Activated T-cell treated with anti-CD3 and anti-CD28 coated beads, Interleukin-2, amount 50 U/mL, for 48 hours (primary cell): ENCODE data around the gene VSX2.

Experiments used
- DNase-seq, 2 experiments: peaks; one replicate each; pipeline ENCODE4 v3.0.0-alpha.2; 2020

Gene VSX2

DNA sequence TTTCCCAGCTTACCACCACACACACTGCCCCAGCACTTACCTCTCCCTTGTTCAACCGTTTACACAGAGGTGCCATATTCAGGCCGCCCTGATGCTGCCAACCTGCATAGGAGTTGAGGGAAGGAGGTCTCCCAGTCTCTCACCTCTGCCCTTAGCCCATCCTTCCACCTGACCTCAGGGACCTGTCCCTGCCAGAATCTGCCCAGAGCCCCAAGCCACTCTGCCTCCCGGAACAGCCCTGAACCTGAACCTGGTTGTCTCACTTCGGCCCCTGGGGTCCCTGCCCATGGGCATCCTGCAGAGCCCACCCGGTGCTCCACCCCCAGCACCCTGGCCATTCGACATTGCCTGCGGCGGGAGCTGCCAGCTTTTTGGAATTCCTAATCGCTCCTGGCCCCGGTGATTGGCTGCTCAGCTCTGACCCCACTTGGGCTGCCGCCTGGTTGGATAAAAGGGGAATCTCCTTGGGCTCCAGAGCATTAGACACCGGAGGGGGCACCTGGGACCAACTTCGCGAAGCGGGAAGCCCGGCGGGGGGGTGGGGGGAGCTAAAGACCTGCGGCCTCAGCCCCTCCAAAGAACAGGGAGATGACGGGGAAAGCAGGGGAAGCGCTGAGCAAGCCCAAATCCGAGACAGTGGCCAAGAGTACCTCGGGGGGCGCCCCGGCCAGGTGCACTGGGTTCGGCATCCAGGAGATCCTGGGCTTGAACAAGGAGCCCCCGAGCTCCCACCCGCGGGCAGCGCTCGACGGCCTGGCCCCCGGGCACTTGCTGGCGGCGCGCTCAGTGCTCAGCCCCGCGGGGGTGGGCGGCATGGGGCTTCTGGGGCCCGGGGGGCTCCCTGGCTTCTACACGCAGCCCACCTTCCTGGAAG, at the start of gene VSX2:
Gene VSX2 (plus strand): TSS at position 476 of the 874 bp plus-strand sequence. CDS start 113 bp downstream, at position 589.
- no peak for DNase-seq

DNA sequence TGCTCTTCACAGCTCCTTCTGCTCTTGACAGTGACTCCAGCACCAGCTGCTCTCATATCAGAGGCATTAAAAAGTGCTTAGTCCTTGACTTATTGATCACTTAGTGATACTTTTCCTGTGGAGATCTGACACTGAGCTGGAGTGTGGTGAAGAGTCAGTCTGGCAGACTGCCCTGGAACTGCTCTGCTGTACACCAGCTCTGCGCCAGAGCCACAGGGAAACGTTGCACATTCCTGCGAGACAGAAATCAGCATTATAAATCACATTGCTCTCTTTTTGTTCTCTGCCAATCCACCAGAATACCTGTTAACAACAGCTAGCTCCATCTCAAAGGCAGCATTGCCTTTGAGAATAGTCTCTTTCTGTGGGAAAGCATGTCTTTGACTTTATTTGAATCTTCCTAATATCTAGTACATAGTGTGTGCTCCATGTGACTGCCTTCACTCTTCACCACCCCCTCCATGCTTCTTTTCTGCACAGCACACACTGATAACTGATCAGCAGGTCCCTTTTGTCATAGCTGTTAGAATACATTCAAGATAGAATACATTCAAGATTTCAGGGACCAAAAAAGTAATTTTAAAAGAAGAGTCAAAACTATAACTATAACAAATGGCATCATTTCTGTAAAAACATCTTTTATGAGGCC, 48.2 kb upstream of the VSX2 start:
- no peak for DNase-seq

DNA sequence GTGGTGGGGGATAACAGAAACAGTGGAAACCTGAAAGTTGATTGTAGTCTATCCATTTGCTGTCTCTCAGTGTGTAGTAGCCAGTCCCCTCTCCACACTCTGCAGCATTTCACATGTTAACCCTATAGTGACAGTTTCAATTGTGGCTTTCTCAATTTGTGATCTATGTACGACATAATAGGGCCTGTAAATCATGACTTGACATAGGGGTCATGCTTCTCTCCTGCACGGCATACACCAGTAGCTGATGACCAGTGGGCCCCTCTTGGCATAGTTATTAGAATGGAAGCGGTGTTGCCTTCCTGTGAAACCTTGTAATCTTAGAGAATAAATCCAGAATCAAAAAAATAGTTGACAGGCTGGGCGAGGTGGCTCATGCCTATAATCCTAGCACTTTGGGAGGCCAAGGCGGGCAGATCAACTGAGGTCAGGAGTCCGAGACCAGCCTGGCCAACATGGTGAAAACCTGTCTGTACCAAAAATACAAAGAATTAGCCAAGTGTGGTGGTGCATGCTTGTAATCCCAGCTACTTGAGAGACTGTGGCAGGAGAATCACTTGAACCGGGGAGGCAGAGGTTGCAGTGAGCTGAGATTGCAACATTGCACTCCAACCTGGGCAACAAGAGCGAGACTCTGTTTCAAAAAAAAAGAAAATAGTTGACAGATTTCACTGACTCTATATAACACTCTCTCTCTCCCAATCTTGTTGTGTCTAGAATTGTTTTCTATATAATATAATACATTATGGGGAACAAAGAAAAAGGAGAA, 44.6 kb upstream of the VSX2 start:
- no peak for DNase-seq

DNA sequence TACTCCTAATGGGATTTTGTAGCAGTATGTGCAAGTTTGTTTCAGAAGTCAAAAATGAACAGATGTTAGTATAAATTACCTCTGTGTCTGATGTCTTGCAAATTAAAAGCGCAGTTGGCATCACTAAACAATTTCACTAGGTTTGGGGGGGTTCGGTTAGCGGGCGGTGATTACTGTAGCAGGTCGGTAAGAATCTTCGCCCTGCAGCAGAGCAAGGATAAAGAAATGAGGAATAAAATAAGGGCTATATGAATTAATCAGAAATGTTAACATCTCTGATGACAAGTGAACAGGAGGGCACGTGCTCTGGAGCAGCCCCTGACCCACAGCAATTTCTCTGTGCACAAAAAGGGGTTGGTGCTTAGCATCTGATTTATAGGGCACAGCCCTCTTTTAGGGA, 43.6 kb upstream of the VSX2 start:
- no peak for DNase-seq

DNA sequence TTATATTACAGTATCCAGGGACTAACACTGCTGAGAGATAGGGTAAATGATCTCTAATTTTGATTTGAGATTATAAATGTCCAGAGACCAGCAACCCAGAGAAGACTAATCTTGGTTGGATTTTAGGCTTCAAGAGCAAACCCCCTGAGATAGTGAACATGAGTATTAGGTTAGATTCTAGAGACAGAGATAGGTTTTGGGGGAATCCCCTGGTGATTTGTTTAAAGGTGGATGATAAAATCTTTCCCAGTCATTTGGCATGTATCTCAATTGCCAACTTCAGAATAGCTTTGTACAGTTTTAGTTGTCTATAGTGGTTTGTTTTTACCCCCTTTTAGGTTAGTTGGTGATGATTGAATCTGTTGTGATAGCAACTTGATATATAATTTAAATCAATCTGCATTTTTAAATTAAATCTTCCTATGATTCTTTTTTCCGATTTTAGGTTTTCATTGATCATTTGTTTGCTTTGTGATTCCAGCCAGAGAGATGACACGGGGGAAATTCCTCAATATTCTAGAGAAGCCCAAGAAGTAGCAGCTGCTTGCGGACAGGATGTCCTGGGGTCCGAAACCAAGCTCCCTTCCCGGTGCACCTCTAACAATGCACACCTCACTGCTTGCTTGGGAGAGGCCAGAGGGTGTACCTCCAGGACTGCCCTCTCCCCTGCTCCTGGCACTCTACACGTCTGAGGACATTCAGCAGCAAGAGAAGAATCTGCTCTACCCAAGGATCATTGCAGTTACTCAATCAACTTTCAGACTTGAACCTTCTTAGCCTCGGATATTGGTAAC, 40.6 kb upstream of the VSX2 start:
- DNase-seq, result no peak

DNA sequence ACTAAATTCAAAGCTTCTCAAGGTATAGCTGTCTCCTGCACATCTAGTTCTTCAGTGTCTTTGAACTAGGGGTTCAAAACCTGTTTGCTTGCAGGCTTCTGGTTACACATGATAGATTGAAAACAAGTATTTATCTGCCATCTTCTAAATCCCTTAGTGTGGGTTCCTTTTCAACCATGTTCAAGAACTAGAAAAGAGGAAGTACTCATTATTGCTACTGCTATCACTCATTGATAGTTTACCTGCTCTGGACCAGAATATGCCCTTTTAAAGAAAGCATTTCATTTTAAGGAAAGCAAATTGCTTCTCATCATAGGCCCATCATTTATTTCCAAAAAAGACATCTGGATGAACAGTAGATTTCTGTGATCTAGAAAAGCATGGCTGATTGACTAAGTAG, 37.1 kb upstream of the VSX2 start:
- no peak for DNase-seq

DNA sequence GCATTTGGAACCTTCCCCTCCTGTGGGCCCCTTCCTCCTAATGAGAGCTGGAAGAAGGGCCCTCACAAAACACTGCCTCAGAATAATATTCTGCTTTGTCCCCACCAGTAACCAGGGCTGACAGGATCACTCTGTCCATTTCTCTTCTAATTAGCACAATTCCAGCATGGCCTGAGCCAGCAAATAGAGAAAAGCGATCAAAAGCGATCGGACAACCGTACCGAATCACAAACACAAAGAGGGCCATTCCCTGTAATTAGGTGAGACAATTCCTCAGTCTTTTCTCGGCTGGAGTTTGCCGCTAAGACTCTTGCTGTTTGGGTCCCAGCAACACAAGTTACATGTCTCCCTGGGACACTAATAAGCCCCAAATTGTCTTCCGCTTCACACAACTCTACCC, 35.6 kb upstream of the VSX2 start:
- DNase-seq, result no peak

DNA sequence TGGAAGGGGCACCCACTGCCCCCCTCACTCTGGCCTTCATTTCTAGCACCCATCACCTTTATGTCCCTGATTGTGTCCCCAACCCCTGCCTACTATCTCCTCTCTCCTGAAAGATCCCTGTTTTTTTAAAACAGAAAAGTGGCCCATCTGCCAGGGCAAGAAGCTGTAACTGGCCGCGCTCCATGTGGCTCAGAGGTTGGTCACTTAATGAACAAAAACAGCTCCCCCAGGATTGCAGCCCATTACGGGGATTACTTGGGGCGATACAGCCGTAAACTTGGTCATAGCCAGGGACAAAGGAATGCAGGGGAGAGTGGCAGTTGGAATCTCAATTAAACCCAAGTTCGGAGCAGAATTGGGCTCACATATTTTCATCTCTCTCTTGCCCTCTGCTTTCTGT, 34.8 kb upstream of the VSX2 start:
- DNase-seq, result no peak

DNA sequence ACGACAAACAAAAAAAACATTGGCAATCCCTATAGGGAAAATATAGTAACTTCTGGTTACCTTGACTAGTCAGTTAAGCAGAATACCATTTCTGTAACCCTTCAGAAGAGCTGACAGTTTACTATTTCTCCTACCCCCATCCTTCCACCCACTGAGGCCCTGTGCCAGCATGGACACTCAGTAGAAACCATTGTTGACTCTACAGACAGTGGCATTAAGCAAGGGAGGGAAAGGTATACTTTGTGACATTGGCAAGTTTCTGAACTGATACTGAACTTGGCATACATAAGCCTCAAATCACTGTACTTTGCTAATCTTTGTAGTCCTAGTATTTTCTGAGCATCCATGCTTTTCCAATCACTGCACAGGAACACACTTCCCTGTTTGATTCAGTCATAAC, 33.4 kb upstream of the VSX2 start:
- DNase-seq, result no peak

DNA sequence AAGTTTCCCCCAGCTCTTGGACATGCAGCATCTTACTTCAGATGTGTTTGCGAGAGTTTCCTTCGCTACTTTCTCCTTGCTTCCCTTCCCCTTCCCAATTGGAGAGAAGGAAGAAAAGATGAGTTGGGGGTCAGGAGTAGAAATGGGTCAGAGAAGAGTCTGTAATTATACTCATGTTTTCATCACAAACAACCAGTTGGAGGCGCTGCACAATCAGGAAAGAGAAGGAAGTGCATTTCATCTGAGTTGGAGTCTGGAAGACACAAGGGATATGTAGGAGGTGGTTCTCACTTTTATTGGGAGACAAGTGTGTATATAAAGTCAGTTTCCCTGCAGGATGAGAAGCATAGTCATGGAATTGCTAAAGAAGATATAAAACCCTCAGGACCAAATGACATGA, 31.3 kb upstream of the VSX2 start:
- DNase-seq, result no peak

DNA sequence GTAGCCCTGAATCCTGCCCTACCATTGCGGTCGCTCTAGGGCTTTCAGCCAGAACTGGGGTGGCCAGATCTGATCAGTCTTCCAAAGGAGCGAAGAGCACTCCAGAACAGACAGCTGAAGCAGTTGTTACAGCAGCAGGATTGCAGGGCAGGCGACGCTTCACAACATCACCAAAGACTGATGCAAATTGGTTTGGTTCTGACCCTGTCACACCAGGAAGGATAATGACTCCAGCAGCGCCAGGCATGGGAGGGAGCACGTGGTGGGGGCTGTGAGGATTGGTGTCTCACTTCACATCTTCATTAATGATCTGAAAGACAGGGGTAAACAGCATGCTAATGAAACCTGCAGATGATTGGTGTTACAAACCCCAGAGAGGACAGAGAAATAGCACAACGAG, 30.6 kb upstream of the VSX2 start:
- no peak for DNase-seq

DNA sequence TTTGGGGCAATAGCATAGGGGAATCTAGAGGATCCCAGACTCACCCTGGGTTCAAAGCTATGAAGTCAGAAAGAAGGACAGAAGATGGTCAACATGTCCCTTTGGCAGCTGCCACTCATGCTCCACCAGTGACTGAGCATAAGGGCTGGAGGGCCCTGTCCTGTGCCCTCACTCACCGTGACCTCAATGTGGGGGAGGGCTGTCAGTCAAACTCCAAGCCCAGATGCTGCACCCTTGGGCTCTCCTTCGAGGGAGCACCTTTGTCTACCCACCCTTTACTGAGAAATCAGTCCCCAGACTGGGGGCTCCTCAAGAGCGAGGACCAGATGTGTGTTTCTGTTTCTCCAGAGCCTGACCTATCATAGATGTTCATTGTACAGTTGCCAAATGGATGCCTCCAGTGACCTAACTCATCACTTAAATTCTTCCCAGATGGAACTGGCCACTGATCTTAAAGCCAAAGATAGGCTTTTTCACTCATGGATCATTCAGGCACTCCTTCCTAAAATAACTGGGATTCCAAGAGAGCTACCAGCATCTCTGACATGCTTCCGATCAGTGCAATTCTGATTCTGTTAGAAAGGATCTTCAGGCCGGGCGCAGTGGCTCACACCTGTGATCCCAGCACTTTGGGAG, 27.2 kb upstream of the VSX2 start:
- no peak for DNase-seq

DNA sequence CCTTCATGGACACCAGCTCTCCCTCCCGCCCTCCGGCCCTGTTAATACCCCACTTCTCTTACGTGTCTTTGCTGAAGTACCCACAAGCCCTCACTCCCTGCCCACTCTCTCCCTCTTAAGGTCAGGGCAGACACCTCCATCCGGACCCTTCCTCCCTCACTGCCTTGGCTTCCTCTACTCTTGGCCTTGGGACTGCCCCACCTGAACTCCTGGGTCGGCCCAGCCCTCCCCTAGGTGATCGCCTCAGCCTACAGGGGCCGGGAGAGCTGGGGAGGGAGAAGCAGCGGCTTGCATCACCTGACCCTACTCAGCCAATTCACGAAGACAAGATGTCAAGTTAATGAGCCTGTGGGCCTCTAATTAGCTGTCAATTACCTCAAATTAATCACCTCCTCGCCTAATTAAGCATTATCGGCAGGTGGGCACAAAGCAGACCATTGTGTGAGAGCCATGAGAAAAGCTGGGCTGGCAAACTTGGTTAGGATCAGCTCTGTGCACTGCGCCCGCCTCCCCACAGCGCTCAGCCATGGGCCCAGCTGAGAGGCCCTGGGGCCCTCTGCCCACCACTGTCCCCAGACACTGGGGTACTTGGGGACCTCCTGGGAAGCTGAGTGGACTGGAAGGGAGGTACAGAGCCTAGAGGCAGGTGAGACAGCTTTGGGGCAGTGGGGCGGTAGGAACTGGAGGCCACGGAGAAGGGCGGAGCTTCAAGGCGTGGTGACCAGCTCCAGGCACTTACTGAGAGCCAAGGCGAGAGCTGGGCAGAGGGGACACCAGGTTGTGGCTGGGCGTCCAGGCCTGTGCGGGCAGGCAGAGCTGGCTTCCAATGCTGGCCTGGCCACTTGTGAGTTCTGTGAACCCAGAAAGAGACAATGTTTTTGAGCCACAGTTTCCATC, 25.1 kb upstream of the VSX2 start:
- DNase-seq, result no peak

DNA sequence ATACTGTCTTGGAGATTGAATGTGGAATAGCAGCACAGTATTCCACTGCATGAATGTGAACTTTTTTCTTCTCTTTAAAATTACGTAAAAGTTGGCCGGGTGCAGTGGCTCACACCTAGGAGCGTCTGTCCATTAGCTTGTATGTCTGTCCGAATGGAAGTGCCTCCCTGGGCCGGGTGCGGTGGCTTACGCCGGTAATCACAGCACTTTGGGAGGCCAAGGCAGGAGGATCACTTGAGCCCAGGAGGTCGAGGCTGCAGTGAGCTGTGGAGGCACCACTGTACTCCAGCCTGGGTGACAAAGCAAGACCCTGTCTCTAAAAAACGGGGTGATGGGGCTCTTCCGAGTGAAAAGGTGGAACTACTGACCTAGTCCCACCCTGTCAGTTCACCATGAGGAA, 22.6 kb upstream of the VSX2 start:
- no peak for DNase-seq

DNA sequence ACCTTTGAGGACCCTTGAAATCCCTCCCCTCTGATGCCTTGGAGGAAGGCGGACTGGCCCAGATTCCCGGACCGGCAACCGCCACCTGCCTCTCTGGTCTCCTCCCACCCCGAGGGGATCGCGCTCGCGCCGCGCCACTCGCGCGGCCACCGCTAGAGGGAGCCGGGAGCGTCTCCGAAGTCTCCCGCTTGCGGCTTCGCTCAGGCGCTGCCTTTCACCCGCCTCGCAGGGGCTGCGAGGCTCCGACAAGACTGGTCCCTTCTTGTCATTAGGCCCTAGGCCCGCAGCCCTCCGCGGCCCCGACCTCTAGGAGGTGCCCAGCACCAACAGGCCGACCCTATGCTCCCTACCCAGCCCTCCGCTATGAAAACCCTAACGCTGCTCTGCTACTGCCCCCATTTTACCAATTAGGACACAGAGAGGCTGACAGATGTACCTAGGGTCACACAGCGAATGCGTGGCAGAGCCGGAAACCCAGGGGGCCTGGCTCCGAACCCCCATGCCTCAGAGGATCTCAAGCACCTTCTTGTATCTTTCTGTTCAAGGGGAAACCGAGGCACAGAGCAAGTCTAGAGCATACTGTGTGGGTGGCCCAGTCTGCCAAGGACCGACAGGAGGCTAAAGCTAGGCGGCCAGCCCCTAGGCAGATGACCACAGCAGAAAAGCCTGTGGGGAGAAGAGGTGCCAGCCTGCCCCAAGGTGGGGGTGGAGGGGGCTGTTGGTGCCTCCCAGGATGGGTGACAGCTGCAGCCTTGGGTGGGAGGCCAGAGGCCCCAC, 21.4 kb upstream of the VSX2 start:
- DNase-seq, result peak; percentile 90

DNA sequence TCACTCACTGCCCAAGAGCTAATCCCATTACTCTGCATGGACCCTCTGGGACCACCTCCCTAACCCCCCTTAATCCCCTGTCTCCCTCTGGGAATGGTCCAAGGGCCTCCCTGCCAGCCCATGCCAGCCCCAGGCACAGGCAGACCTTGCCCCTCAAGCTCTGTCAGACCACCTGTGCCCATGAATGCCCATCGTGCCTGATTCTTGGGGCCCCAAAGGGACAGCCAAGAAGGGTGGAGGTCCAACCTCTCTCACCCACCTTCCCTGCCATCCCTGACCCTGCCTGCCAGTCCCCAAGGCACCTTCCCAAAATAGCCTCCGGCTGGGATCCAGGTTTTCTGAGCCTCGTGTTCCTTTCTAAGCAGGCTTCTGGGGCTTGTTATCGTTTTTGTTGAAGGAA, 20.8 kb upstream of the VSX2 start:
- DNase-seq, result no peak

DNA sequence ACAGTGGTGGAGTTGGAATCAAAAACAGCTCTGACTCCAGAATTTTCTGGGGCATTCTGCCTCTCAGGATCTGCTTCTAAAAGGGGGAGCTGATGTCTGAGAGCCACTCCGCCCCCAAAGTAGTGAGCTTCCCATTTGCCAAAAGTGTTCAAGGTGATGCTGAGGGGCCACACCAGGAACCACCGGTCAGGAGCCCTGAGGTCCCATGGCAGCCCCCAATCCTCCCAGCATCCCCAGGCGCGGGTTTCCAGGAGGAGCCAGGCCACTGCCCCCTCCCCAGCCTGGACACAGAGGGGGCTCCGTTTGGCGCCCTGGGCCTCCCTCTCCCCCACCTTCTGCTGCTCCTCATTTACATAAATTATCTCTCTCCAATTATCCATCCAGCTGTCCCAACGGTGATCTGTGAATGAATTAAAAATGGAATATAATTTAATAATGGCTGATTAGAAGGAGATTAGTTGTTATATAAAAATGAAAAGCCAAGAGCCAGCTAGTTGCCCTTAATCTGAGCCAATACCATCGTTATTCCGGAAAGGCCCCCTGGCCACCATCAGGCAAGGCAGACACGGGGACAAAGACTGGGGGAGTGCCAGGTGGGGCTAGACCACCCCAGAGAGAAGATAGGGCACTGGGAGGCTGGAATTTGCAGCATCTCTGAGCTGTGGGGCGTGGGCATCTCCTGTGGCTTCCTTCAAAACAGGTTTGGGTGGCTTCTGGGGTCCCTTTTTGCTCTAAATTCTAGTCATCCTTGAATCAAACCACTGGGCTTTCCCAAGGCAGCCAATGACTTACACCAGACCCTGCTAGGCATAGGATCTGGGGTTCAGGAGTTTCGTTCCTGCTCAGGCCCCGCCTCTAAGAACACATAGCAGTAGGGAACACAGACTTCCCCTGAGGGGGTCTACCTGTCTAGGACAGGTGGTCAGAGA, 19.7 kb upstream of the VSX2 start:
- DNase-seq, result no peak

DNA sequence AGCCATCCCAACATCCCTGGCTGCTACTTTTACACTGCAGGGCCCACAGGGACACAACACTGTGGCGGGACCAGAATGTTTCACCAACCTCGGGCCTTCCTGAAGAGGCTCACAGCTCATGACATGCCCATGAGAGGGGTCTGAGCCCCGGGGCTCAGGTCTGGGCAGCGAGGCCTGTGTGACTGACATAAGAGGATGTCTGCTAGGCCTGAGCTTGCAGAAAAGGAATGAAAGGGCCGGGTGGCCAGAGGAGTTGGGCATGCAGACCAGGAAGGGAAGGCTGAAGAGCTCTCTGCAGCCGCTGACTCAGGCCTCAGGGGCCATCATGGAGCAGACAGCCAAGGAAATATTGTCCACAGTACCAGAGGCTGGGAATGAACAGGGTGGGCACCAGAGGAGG, 18.3 kb upstream of the VSX2 start:
- DNase-seq, result no peak

DNA sequence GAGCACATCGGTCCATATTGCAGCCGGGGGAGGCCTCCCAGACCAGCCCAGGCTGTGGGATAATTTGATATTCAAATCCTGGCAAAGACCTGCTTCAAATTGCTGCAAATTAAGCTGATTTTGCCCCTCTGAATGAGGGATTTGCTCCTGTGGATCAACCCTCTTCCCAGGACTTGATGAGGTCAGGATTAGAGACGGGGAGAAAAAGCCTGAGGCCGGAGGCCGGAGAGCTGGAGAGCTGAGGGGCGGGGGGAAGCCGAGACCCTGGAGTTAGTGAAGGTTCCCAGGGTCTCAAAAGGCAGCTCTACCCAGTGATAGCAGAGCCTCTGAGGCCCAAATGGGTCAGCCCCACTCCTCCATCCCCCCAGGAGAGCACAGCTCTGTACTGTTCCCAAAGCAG, 17.5 kb upstream of the VSX2 start:
- no peak for DNase-seq
